GM18873 (cell line): ENCODE results near the gene FAM32A.
"Not testable (repeated sequence)": the region's sequence is repeated elsewhere in the genome, so short reads cannot be mapped to it uniquely, and the experiment has no call there.

Experiments used
- ATAC-seq: cut with Tn5 transposase; IDR thresholded peaks from one replicate; pipeline ENCODE4 v1.9.1; 2021; ENCODE audit warnings: mild to moderate bottlenecking, moderate library complexity, moderate number of reproducible peaks; ENCODE audit not compliant: unreplicated experiment, low FRiP score

FAM32A gene

DNA sequence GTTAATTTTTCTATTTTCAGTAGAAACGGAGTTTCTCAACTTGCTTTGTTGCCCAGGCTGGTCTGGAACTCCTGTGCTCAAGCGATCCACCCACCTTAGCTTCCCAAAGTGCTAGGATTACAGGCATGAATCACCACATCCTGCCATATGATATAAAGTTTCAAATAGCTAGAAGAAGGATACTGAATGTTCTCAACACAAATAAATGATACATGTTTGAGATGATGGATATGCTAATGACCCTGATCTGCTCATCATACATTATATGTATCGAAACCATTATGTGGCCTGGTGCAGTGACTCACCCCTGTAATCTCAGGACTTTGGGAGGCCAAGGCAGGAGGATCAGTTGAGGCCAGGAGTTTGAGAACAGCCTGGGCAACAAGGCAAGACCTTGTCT lies 23.4 kb upstream of the FAM32A start:
- ATAC-seq: no peak

DNA sequence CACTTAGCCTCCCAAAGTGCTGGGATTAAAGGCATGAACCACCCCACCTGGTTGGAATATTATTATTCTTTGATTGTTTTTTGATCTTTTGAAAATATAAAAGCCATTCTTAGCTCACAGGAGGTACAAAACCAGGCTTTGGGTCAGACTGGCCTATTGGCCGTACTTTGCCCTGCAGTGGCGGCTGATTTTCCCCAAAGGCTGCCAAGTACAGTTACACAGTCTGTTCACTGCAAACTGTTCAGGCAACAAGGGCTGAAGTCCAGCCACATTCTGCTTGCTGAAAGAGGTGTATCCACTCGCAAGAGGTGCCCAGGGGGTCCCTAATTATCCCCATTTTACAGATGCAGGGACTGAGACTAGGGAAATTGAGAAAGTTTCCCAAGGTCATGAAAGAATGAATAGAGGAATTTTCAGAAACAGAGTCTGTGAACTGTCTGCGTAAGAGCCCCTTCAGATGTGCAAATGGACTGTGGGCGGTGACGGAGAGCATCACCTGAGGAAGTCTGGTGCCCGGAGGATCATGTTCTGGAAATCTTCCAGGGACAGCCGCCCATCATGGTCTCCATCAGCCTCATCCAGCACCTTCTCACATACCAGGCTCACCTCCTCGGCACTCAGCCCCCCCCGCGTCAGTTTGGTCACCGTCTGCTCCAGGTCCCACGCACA lies 20.9 kb upstream of the FAM32A start:
- no peak for ATAC-seq

DNA sequence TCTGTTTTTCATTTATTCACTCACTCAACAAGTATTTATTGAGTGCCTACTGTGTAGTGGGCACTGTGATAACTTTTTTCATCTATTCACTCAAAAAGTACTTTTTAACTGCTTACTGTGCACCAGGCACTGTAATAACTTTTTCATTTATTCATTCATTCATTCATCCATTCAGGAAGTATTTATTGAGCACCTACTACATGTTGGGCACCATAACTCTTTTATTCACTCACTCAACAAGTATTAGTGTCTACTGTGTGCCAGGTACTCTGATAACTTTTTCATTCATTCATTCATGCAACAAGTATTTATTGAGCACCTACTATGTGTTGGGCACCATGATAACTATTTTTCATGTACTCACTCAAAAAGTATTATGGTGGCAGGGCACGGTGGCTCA lies 18.8 kb upstream of the FAM32A start:
- ATAC-seq: no peak

DNA sequence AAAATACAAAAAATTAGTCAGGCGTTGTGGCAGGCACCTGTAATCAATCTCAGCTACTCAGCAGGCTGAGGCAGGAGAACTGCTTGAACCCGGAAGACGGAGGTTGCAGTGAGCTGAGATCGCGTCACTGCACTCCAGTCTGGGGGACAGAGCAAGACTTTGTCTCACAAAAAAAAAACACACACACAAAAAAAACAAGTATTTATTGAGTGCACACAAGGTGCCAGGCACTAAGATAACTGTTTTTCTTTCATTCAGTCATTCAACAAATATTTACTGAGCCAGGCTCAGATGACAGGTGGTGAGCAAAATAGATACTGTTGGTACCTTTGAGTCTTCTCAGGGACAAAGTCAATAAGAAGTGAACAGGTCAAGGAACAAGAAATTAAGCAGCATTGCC lies 18.2 kb upstream of the FAM32A start:
- ATAC-seq: no peak

DNA sequence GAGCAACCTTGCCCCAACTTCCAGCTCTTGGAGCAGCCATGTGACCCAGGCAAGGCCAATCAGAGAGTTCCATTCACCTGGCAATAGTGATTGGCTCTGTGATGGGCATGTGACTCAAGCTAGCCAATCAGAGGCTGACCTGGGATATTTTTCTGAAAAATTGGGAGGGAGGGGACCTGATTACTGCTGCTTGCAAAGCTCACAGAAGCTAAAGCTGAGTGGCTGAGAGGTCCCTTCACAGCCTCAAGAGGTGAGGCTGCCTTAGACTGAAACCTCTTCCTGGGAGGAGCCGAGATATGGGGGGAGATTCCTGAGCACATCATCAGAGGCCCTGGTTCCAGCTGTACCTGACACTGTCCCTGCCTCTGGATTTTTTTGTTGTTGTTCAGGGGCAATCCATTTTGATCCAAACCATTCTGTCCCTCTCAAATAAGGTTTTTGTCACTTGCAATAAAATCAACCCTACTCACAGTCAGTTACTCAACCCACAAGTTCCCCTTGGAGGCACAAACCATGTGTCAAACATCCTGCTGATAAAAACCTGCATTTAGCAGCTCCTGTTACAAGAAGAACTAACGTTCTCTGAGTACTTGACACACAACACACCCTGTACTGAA lies 16.6 kb upstream of the FAM32A start:
- no peak for ATAC-seq

DNA sequence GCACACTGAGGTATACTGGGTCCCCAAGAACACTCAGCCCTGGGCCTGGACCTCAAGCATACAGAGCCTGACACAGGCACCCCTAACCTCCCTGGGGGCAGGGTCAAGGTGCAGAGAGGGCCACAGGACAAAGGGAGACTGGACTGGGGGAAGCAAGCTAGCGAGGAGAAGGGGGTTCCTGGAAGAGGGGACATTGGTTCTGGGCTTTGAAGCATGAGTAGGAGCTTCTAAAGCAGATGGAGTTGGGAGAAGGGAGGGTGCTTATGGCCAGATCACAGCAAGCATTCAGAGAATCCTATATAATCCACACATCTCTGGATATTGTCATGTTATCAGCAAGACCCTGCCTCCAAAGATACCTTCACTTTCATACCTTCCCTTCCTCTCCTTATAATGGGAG lies 15.1 kb upstream of the FAM32A start:
- no peak for ATAC-seq

DNA sequence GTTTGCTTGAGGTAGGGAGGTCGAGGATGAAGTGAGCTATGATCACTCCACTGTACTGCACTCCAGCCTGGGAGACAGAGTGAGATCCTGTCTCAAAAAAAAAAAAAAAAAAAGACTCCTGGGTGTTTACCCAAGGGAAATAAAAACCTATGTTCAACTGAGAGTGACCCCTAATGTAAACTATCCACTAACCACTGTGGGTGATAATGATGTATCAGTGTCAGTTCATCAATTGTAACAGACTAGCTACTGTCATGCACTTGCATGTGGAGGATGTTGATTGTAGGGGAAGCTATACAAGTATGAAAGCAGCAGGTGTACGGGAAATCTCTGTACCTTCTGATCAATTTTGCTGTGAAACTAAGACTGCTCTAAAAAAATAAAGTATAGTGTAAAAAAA lies 9.3 kb upstream of the FAM32A start:
- ATAC-seq: no peak

DNA sequence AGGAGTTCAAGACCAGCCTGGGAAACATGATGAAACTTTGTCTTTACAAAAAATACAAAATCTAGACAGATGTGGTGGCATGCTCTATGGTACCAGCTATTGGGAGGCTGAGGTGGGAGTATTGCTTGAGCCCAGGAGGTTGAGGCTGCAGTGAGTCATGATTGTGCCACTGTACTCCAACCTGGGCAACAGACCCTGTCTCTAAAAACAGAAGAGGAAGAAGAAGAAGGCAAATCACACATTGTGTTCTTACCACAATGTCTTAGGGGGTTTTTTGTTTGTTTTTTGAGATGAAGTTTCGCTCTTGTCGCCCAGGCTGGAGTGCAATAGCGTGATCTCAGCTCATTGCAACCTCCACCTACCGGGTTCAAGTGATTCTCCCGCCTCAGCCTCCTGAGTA lies 6.3 kb upstream of the FAM32A start:
- ATAC-seq: not testable (repeated sequence)

DNA sequence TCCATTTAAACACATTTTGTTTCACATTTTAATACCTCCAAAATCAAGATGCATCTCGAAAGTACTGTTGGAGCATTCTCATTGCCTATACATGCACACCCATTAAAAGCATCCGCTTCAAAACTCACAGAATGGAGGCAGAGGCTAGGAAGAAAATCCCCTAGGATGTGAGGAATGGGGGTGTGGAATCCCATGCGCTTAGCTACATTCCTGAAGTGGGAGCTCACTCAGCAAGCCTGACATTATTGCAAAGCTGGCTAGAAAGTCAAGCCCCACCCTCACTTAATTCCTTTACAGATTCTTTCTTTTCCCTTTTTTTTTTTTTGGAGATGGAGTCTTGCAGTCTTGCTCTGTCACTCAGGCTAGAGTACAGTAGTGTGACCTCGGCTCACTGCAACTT lies 4.6 kb upstream of the FAM32A start:
- no peak for ATAC-seq

DNA sequence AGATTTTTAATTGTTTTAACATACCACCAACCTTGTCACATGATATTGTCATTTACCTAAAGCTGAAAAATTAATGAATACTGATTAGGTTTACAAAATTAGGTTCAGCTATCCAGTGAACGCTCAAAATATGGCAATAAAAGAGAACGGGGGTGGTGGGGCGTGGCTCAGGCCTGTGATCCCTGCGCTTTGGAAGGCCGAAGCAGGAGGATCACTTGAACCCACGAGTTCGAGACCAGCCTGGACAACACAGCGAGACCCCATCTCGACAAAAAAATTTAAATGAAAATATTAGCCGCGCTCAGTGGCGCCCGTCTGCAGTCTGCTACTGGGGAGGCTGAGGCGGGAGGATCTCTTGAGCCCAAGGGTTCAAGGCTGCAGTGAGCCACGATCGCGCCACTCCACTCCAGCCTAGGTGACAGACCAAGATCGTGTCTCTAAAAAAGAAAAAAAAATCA lies 516 bp upstream of the FAM32A start:
- ATAC-seq: no peak

DNA sequence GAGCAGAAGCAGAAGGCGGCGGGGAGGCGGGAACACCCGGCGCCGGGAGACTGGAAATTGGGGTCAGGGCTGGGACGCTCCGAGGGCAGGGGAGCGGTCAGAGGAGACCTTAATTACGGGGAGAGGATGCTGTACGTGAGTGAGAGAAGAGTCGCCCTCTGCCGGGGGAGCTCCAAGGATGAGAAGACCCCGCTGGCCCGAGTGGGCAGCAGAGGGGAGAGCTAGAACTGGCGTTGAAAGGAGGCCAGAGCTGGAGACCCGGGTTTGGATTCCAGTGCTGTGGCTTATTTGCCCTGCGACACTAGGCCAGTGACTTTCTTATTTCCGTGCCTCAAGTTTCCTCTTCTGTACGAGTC lies 536 bp downstream of the FAM32A start:
- no peak for ATAC-seq

DNA sequence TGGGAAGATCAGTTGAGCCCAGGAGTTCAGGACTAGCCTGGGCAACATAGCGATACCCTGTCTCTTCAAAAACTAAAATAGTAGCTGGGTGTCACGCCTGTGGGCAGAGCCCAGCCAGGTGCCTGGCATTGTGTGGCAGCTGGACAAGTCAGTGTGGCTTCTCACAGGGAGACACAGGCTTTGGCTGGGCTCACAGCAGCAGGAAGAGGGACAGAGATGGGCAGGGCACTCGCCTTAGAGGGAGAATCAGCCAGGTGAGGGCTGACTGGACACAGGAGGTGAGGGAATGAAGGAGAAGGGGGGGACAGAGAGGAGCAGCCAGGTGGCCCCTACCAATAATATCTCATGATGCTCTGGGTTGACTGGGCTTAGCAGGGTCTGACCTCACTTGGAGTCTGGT lies 3.3 kb downstream of the FAM32A start:
- ATAC-seq: no peak

DNA sequence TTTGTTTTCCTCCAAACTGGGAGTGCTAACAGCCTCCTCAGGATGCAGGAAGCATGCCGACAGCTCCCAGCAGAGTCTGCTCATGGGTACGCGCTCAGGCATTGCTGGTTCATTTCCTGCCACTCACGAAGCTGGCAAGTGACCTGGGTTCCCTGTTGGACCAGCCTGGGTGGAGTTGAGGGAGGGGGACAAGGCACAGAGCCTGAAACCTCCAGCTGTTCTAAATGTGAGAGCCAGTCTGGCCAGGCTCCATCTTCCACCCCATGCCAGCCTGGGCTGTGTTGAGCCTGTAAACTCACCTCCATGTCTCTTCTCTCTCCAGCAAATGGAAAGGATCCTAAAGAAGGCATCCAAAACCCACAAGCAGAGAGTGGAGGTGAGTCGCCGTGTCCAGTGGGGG lies 5.0 kb downstream of the FAM32A start:
- no peak for ATAC-seq

DNA sequence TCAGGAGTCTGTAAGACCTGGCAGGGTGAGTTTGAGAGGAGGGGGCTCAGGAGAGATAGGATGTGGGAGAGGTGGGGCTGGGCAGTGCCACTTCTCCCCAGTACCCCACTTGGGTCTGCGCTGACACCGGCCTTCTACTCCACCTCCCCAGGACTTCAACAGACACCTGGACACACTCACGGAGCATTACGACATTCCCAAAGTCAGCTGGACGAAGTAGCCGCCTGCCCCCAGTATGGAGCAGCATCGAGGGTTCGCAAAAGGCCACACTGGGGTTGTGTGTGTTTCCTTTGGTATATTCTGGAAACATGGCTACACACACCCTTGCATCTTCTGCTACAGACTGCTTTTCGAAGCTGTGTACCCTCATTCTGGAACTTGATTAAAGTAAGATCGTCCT lies 5.5 kb downstream of the FAM32A start:
- ATAC-seq: no peak

DNA sequence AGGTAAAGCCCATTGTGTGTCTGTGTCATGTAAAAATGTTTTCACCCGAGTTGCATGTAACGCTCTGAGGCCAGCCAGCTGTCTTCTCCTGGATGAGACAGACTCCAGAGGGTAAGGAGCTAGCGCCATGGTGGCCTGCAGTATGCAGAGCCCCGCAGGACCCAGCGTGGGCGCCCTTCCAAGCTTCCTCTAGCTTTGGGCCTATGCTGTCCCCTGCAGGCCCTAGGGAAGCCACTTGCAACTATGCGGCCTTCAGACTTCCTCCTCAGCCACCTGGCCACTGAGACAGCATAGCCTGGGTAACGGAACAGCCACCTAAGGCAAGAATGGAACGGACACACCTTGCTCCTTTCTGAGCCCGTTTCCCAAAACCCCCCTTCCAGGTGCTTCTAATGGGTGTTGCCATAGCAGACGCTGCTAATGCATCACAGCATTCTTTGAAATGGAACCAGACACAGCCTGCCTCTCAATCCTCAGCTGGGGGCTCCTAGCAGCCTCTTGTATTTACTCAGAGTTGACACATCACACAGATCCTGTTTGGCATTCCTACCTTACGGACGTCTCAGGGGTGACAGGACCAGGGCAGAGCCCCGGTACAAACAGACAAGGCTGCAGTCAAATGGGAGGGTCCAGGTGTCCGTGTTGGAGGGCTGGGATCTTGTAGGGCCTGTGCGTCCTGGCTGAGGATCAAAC lies 6.2 kb downstream of the FAM32A start:
- no peak for ATAC-seq

DNA sequence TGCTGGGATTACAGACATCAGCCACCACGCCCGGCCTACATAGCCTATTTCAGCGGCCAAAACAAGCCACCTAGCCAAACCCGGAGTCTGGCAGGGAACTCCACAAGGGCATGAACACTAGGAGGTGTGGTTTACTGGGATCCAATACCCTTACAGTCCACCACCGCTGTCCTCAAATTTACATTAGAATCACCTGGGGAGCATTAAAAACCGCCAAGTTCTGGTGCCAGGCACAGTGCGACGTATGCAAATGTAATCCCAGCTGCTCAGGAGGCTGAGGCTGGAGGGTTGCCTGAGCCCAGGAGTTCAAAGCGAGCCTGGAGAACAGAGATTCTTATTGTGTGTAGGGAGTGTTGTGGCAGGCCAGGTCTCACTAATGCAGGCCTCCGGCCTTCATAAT lies 8.3 kb downstream of the FAM32A start:
- ATAC-seq: no peak

DNA sequence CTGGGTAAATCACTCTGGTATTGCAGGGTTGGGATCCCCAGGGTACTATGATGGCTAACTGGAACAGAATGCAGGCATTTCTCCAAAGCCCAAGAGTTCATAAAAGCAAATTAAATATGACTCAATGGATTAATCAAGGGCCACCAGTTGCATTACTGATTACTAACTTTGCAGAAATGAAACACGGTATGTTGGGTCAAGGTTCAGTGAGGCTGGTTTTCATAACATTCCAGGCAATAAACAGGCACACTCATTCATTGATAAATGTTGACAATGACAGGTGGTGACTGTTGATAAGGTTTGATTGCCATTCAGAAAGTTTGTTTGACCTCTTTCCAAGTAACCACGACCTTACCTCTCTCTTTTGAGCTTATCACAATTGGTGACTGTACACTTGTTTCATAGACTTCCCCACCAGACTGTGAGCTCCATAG lies 12.0 kb downstream of the FAM32A start:
- ATAC-seq: no peak

DNA sequence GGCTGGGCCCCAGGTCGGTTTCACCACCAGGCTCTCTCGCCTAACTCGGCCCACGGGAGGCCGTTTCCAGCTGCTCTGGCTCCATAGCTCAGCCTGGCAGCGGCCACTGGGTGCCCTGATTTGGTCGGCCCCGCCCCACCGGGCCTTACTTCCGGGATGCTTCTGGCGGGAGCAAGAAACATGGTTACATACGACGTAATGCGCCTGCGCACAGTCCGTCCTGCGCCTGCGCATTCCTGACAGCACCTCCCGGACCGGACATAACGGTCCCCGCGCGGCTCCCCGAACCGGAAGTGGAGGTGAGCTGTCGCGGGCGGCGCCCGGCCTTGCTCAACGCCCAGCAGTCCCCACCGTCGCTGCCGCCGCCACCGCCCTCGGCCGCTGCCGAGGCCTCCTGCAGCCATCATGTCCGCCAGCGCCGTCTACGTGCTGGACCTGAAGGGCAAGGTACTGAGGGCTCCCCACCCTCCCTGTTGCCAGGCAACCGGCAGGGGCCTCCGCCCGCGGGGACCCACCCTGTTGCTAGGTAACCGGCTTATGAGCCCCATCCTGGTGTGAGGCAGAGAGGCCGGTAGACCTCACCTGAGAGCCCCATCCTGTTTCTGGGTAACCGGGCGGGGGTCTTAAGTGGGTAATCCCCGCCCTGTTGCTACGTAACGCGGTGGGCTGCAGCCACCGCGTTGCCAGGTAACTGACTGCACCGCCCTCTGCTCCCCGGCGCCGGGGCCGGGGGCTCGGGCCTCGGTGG lies 12.6 kb downstream of the FAM32A start, which contains the start of gene AP1M1:
Gene AP1M1, plus strand, starts transcription at position 290 of the 748 bp plus-strand sequence. Its CDS starts 116 bp downstream, at position 406.
- ATAC-seq: peak; percentile 84

DNA sequence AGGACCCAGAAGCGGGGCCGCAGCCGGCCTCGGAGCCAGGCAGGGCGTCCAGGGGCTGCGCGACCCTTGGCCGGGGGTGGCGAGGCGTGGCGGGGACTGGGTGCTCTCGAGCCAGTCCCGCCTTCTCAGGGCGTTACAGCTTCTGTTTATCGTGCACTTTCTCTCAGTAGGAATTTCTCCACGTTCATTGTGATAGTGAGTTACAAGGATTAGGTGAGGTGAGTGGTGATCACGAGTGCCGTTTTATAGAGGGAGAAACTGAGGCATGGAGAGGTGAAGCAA lies 13.1 kb downstream of the FAM32A start:
- ATAC-seq: peak; percentile 1

DNA sequence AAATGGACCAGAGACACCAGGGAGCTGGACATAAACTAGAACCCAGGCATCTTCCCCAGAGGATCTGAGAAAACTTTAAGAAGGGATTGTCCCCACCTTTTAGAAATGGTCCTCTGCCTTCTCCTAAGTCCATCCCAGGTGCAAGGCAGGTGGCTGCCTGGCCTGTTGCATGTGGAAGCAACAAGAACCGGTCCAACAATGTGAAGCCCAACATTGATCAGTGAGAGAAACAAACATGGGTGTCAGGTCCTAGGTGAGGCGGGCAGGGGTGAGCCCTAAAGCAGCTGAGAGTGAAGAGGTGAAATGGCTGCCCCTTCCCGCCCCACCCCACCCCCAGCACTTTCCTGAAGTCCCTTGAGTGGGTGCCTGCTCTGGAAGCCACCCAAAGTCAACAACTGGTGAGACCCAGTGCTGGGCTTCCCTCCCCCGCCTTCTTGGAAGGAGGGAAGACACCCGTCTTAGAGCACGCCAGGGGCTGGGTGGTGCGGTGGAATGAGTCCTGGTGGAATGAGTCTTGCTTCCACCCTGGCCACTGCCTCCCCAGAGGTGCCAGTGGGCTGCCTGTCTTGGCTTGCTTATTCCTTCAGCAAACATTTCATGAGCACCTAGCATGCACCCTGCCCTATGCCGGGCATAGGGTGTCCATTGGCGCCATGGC lies 14.2 kb downstream of the FAM32A start:
- ATAC-seq: no peak
